A673 (cell line): Measurements from ENCODE around the gene PARP15. TPM values are rescaled to one million over a fixed set of nuclear protein-coding genes. Genes with fewer than 3 reads are reported as not detected.

Source experiments
- BruUV-seq: library from RNA; stranded (reverse); fragments of 400-500 nt; replicated peaks from 2 replicates; lab custom pipeline; 2021; lab: Mats Ljungman, UMichigan
- CTCF ChIA-PET: fragments of 300-600 bp; sonication (Branson Sonifier 250); formaldehyde crosslinking; loops from one replicate; lab custom pipeline; 2022; ENCODE audit warnings: antibody characterized with exemption; lab: Charles Lee
- POLR2A ChIA-PET: fragments of 300-600 bp; sonication (Branson Sonifier 250); formaldehyde crosslinking; loops from one replicate; lab custom pipeline; 2022; ENCODE audit warnings: antibody characterized with exemption; ENCODE audit not compliant: low non-redundant PET; lab: Charles Lee
- DNase-seq: peaks from one replicate; pipeline ENCODE4 v3.0.0-alpha.2; 2015; ENCODE audit warnings: low spot score
- H3K27ac ChIP-seq: fragments of 200-600 bp; sonication (generic); 2 replicates; pipeline ENCODE4 v1.5.1; 2016; ENCODE audit warnings: mixed run types, low read depth, mild to moderate bottlenecking, mixed read lengths, antibody characterized with exemption, low read length; ENCODE audit not compliant: poor library complexity, severe bottlenecking
- H3K27me3 ChIP-seq: fragments of 200-600 bp; sonication (generic); replicated peaks from 2 replicates; pipeline ENCODE4 v1.6.1; 2017; ENCODE audit warnings: mixed run types, low read depth, mild to moderate bottlenecking, mixed read lengths, antibody characterized with exemption, low read length; ENCODE audit not compliant: insufficient read depth, poor library complexity
- H3K36me3 ChIP-seq: fragments of 200-600 bp; sonication (generic); 2 replicates; pipeline ENCODE4 v1.6.1; 2016; ENCODE audit warnings: mixed run types, mild to moderate bottlenecking, mixed read lengths, antibody characterized with exemption, low read length; ENCODE audit not compliant: insufficient read depth, poor library complexity, severe bottlenecking
- H3K4me1 ChIP-seq: fragments of 200-600 bp; sonication (generic); 2 replicates; pipeline ENCODE4 v1.6.1; 2017; ENCODE audit warnings: mixed run types, mild to moderate bottlenecking, mixed read lengths, antibody characterized with exemption, low read length; ENCODE audit not compliant: insufficient read depth, poor library complexity, severe bottlenecking
- H3K4me3 ChIP-seq: fragments of 200-600 bp; sonication (generic); 2 replicates; pipeline ENCODE4 v1.5.1; 2016; ENCODE audit warnings: low read depth, mixed run types, mild to moderate bottlenecking, mixed read lengths, low read length; ENCODE audit not compliant: poor library complexity, severe bottlenecking
- H3K9me3 ChIP-seq: fragments of 200-600 bp; sonication (generic); 2 replicates; pipeline ENCODE4 v1.6.1; 2016; ENCODE audit warnings: mixed run types, low read depth, mild to moderate bottlenecking, mixed read lengths, antibody characterized with exemption, low read length; ENCODE audit not compliant: poor library complexity, severe bottlenecking
- CTCF ChIP-seq: fragments of 300-800, 200-600 bp; sonication (generic); conservative IDR thresholded peaks from 2 replicates; pipeline ENCODE4 v1.5.1; 2017; ENCODE audit warnings: low read depth, mild to moderate bottlenecking, antibody characterized with exemption, low read length, moderate library complexity, mixed read lengths
- EZH2 ChIP-seq: fragments of 200-600 bp; sonication (generic); IDR thresholded peaks from 2 replicates; pipeline ENCODE4 v1.6.1; 2017; ENCODE audit warnings: borderline replicate concordance, low read depth, mild to moderate bottlenecking, mixed read lengths, antibody characterized with exemption, low read length; ENCODE audit not compliant: poor library complexity, severe bottlenecking
- intact Hi-C: fragments of 100-400 bp; cut with micrococcal nuclease; formaldehyde crosslinking; loops from one replicate; pipeline ENCODE4 v1.10.0; 2022; ENCODE audit not compliant: unreplicated experiment
- total RNA-seq: library from RNA; stranded (reverse); gene quantifications from 2 replicates; pipeline ENCODE4 v1.2.3, GENCODE V29; 2021

The PARP15 gene
- total RNA-seq, 1 experiment from 2014 or later, result not detected

- Histone ChIP-seq H3K27me3 (no peaks in the 10 kb centered on the region), H3K9me3 (no peaks in the 10 kb centered on the region), H3K36me3 (no peaks in the 10 kb centered on the region), H3K4me3 (no peak overlapping the region), H3K4me1 (no peaks in the 10 kb centered on the region), H3K27ac (no peak overlapping the region)
- TF ChIP-seq CTCF (no peak), EZH2 (no peak)
- ChIA-PET POLR2A (no interaction called here), CTCF (no interaction called here)
- intact Hi-C loops, result no loop called here
- DNase-seq, result no peak
- no TSS peak for BruUV-seq
Observed at GRCh38 chr3:122538956-122539490, 38.4 kb upstream of the PARP15 start.

GRCh38 chr3:122546151-122546550, 31.3 kb upstream of the PARP15 start:
- TF ChIP-seq CTCF (no peak), EZH2 (no peak)
- DNase-seq, result no peak
- H3K9me3 ChIP-seq, result no peaks in the 10 kb centered on the region
- intact Hi-C loops, result no loop called here
- H3K36me3 ChIP-seq, result no peaks in the 10 kb centered on the region
- no peak overlapping the region for H3K27ac ChIP-seq
- BruUV-seq, result no TSS peak
- POLR2A ChIA-PET, result no interaction called here
- H3K27me3 ChIP-seq, result no peaks in the 10 kb centered on the region
- H3K4me1 ChIP-seq, result no peaks in the 10 kb centered on the region
- no peak overlapping the region for H3K4me3 ChIP-seq
- CTCF ChIA-PET, result no interaction called here

GRCh38 chr3:122548076-122548475, 29.4 kb upstream of the PARP15 start:
- TF ChIP-seq CTCF (no peak), EZH2 (no peak)
- POLR2A ChIA-PET, result no interaction called here
- Histone ChIP-seq H3K36me3 (no peaks in the 10 kb centered on the region), H3K27me3 (no peaks in the 10 kb centered on the region), H3K27ac (no peak overlapping the region), H3K4me1 (no peaks in the 10 kb centered on the region), H3K9me3 (no peaks in the 10 kb centered on the region), H3K4me3 (no peak overlapping the region)
- intact Hi-C loops, result no loop called here
- CTCF ChIA-PET, result no interaction called here
- no TSS peak for BruUV-seq
- no peak for DNase-seq
